ENCODE measurements around the gene SATL1.

DNA sequence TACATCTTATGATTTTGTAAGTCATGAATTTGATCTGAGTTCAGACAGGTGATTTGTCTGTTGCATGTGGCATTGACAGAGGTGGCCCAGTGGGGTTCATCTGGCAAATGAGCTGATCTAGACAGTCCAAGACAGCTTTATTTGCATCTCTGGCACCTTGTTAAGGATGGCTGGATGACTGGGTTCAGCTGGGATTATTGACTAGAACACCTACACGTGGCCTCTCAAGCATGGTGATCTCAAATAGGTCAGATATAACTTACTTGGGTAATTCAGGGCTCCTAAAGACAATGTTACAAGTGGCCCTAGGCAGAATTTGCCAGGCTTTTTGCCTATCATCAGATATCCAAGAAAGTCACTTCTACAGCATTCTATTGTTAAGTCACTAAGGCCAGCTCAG, 192.0 kb downstream of the SATL1 start:
- TF ChIP-seq GATA3 (IDR thresholded peaks at IDR 0.05; ENCODE audit: low read depth, low read length) (no peak), GATA2 (IDR thresholded peaks at IDR 0.05; ENCODE audit: low read depth, low read length) (no peak)

All from SH-SY5Y (cell line).